Activated T-helper 2 cell treated with anti-CD3 and anti-CD28 coated beads, Interferon-gamma antibody, Interleukin-2, Interleukin-4, amounts not matched to agents 10 μg/mL and 5 μg/mL and 100 μg/mL, durations not matched to agents 14 hours and 24 hours and 36 hours (primary cell): ENCODE measurements around the gene CACNA1G. TPM values are rescaled to one million over a fixed set of nuclear protein-coding genes. Genes with fewer than 3 reads are reported as not detected.

Experiments used
- DNase-seq: peaks from one replicate; pipeline ENCODE4 v3.0.0; 2021; ENCODE audit warnings: low spot score
- H3K27ac Mint-ChIP-seq: one replicate; pipeline ENCODE4 v1.8.0; 2021; ENCODE audit warnings: mixed read lengths
- H3K27me3 Mint-ChIP-seq: one replicate; pipeline ENCODE4 v1.8.0; 2021; ENCODE audit warnings: low read depth, mixed read lengths
- H3K36me3 Mint-ChIP-seq: one replicate; pipeline ENCODE4 v1.8.0; 2021; ENCODE audit warnings: low read depth, mixed read lengths
- H3K4me1 Mint-ChIP-seq: one replicate; pipeline ENCODE4 v1.8.0; 2021; ENCODE audit warnings: low read depth, mixed read lengths
- H3K4me3 Mint-ChIP-seq: one replicate; pipeline ENCODE4 v1.8.0; 2021; ENCODE audit warnings: low read depth, mild to moderate bottlenecking, moderate library complexity, mixed read lengths
- H3K9me3 Mint-ChIP-seq: one replicate; pipeline ENCODE4 v1.8.0; 2021; ENCODE audit warnings: mixed read lengths
- intact Hi-C: fragments of 100-400 bp; cut with micrococcal nuclease; formaldehyde crosslinking; loops from one replicate; pipeline ENCODE4 v1.15.1; 2023
- total RNA-seq: library from RNA; stranded (reverse); gene quantifications from 2 replicates; pipeline ENCODE4 v1.2.3, GENCODE V29; 2022

Gene CACNA1G
- total RNA-seq, 1 donor from 2014 or later = not detected

DNA sequence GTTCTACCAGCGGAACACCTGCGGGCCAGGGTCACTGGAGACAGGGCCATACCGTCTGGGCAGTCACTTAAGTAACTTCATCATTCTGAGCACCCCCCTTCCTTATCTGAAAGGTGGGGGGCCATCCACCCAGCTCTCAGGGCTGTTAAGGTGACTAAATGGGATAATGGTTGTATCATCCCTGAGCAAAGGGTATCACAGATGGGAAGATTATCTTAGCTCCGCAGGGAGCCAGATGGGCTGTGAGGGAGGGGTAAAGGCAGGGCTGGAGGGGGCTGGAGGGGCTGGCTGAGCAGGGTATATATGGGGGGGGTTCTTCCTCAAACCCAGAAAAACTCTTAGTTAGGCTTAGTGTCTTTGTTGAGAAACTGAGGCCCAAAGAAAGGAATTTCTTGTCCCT is 2.9 kb upstream of the CACNA1G start:
- H3K27ac Mint-ChIP-seq = no peak overlapping the region
- H3K9me3 Mint-ChIP-seq = no peaks in the 10 kb centered on the region
- no peaks in the 10 kb centered on the region for H3K36me3 Mint-ChIP-seq
- intact Hi-C loops = no loop called here
- H3K27me3 Mint-ChIP-seq = peaks cover 27% of the 10 kb centered on the region
- no peak overlapping the region for H3K4me3 Mint-ChIP-seq
- H3K4me1 Mint-ChIP-seq = peaks cover 11% of the 10 kb centered on the region
- DNase-seq = no peak

DNA sequence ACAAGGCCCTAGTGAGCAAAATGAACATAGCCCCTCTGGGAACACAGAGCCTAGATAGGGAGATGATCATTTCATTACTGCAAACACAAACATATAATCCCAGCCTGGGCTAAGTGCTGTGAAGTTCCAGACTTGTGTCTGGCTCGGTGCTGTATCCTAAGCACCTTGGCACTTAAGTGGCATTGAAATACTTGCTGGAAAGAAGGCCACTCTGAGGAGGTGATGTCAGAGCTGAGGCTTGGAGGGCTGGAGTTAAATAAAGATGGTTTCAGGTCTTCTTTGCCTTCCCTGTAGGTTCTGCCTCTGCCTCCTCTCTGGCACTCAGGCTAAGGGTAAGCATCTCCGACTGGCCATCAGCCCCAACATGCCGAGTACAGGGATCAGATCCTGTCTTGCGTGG is 2.4 kb upstream of the CACNA1G start:
- H3K4me3 Mint-ChIP-seq = no peak overlapping the region
- no peak overlapping the region for H3K27ac Mint-ChIP-seq
- H3K9me3 Mint-ChIP-seq = no peaks in the 10 kb centered on the region
- no peaks in the 10 kb centered on the region for H3K36me3 Mint-ChIP-seq
- no peak for DNase-seq
- peaks cover 30% of the 10 kb centered on the region for H3K27me3 Mint-ChIP-seq
- intact Hi-C loops = no loop called here
- H3K4me1 Mint-ChIP-seq = peaks cover 11% of the 10 kb centered on the region

DNA sequence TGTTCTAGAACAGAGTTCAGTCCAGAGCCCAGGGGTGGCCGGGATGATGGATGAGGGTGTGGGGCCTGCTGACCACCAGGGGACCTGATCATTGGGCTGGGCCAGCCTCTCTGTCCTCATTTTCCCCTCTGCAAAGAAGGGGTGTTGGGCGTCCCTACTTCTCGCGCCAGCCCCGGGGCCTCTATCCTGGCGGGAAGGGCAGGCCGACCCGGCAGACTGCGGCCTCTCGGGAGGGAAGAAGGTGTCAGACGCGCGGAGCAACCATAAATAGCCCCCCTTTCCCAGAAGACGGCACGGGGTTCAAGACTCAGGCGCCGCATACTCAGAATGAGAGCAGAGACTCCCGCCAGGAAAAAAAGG is 2.0 kb upstream of the CACNA1G start:
- Mint-ChIP-seq H3K4me3 (peak overlapping the region; percentile 5), H3K27ac (no peak overlapping the region), H3K27me3 (peaks cover 35% of the 10 kb centered on the region), H3K9me3 (no peaks in the 10 kb centered on the region), H3K36me3 (no peaks in the 10 kb centered on the region), H3K4me1 (peaks cover 11% of the 10 kb centered on the region)
- no peak for DNase-seq
- intact Hi-C loops = no loop called here

DNA sequence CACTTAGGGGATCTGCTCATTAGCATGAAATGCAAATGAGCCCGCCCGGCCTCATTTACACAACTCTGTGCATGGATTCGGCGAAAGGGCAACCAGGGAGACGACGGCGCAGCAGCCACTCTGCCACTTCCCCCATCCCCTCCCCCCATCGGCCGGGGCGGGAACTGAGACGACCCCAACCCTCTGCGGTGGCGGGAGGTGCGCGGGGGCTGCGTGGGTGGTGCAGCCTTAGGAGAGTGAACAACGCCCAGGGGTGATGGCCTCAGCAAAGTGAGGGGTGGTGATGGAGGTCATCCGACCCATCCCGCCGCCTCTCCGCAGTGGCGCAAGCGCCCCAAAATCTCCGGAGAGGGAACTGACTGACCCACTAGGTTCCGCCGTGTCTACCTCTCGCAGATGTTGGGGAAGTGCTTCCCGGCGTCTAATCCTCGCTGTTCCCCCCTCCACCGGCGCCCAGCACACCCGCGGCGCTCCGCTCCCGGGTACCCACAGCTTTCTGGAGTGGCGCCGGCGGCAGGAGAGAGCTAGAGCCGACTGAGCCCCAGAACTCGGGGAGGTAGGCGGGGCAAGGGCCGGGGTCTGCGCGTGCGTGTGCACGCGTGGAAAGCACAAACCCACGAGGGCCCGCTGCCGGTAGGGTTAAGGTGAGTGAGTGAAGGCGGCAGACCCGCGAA is 1.4 kb upstream of the CACNA1G start:
- H3K27me3 Mint-ChIP-seq = peaks cover 39% of the 10 kb centered on the region
- no peak for DNase-seq
- H3K36me3 Mint-ChIP-seq = no peaks in the 10 kb centered on the region
- intact Hi-C loops = no loop called here
- no peaks in the 10 kb centered on the region for H3K9me3 Mint-ChIP-seq
- H3K27ac Mint-ChIP-seq = no peak overlapping the region
- peaks cover 11% of the 10 kb centered on the region for H3K4me1 Mint-ChIP-seq
- H3K4me3 Mint-ChIP-seq = peak overlapping the region; percentile 33

DNA sequence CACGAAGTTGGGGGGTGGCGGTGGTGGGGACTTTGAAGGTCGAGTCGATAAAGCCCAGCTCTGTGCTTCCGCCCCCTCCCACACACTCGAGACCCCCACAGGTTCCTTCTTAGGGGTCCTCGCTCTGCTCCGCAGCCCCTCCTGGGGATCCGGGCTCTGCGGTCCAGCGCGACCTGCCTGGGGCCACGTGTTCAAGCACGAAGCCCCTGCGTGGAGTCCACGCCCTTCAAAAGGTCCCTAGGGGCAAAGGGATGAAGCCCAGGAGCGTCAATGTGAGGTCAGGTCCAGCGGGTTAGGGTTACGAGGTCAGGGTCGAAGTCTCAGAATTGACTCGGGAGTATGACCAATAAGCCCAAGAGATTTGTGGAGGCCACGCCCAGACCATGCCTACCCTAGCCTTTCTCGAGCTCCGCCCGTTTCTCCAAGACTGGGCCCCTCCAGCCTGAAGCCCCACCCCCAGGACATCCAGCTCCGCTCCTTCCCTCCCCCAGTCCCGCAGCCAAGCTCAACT is 786 bp upstream of the CACNA1G start:
- no peaks in the 10 kb centered on the region for H3K9me3 Mint-ChIP-seq
- peaks cover 45% of the 10 kb centered on the region for H3K27me3 Mint-ChIP-seq

DNA sequence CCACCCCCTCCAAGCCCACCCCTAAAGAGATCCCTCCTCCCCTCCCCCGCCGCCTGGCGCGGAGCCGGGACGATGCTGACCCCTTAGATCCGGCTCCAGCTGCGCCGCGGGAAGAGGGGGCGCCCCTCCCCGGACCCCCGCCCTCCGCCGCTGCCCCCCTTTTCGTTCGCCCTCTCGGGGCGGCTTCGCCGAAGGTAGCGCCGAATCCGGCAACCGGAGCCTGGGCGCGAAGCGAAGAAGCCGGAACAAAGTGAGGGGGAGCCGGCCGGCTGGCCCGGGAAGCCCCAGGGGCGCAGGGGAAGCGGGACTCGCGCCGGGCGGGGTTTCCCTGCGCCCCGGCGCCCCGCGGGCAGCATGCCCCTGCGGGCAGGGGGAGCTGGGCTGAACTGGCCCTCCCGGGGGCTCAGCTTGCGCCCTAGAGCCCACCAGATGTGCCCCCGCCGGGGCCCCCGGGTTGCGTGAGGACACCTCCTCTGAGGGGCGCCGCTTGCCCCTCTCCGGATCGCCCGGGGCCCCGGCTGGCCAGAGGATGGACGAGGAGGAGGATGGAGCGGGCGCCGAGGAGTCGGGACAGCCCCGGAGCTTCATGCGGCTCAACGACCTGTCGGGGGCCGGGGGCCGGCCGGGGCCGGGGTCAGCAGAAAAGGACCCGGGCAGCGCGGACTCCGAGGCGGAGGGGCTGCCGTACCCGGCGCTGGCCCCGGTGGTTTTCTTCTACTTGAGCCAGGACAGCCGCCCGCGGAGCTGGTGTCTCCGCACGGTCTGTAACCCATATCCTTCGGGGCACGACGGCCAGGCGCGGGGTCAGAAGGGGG is 623 bp downstream of the CACNA1G start:
- peaks cover 15% of the 10 kb centered on the region for H3K4me1 Mint-ChIP-seq
- intact Hi-C loops = no loop called here
- no peak for DNase-seq

More for the DNA sequence above, 786 bp upstream of the CACNA1G start:
- H3K36me3 Mint-ChIP-seq = no peaks in the 10 kb centered on the region
- peaks cover 11% of the 10 kb centered on the region for H3K4me1 Mint-ChIP-seq
- H3K4me3 Mint-ChIP-seq = peak overlapping the region; percentile 70
- H3K27ac Mint-ChIP-seq = no peak overlapping the region
- intact Hi-C loops = no loop called here
- DNase-seq = no peak

DNA sequence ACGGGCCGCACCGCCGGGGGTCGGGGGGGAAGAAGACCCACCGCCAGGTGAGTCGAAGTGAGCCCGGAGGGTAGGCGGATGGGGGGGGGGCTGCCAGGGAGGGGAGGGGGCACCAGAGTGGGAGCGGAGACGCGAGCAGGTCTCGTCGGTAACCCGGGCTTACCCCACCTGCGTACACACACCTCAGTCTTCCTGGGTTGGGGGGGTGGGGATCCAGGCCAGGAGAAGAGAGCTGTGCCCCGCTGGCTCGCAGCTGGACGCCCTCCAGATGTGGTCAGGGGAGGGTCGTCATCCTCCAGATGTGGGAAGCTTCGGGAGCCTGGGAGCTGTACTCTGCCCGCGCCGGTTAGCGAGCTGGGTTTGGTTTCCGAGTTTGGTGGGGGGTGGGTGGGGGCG is 1.2 kb downstream of the CACNA1G start:
- H3K36me3 Mint-ChIP-seq = no peaks in the 10 kb centered on the region
- peaks cover 15% of the 10 kb centered on the region for H3K4me1 Mint-ChIP-seq
- no peak overlapping the region for H3K27ac Mint-ChIP-seq
- intact Hi-C loops = no loop called here
- no peak for DNase-seq
- peaks cover 62% of the 10 kb centered on the region for H3K27me3 Mint-ChIP-seq
- H3K9me3 Mint-ChIP-seq = no peaks in the 10 kb centered on the region
- no peak overlapping the region for H3K4me3 Mint-ChIP-seq

More for the DNA sequence above, 623 bp downstream of the CACNA1G start:
- Mint-ChIP-seq H3K36me3 (no peaks in the 10 kb centered on the region), H3K9me3 (no peaks in the 10 kb centered on the region), H3K4me3 (no peak overlapping the region), H3K27ac (no peak overlapping the region), H3K27me3 (peaks cover 56% of the 10 kb centered on the region)

DNA sequence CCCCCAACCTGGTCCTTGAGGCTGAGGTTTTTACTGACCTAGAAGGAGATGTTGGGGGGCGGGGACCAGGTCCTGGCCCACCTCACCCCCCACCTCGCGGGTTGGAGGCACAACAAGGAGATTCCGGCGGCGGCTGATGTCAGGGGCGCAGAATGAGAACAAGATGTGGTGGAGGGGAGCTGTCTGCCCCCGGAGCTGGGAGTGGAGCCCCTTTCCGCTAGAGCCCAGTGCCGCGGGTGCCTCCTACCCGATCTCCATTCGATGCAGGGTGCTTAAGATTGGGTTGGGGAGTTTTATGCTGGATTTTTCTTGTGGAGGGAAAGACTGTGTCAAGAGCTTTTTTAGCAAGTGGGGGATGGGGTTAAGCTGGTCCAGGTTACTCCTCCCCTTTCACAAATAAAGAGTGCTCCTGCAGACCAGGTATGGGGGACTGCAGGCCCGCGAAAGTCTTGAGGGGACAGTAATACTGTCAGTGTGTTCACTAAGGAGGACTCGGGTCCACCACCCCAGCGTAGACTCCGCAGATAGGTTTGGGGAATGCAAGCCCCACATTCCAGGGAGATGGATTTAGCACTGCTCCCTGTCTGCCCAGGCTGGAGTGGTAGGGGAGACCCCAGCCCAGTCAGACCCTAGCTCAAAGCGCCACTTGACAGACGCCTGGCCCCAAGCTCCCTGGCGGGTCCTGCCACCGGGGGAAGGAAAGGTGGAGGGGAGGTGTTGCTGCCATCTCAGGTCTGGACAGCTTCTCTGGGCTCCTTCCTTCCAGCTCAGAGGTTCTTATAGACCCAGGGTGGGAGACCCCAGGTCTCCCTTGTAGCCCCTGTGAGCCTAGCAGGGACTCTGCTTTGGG is 2.0 kb downstream of the CACNA1G start:
- Mint-ChIP-seq H3K36me3 (no peaks in the 10 kb centered on the region), H3K27me3 (peaks cover 67% of the 10 kb centered on the region), H3K9me3 (no peaks in the 10 kb centered on the region), H3K27ac (no peak overlapping the region), H3K4me3 (peak overlapping the region; percentile 26), H3K4me1 (peaks cover 15% of the 10 kb centered on the region)
- intact Hi-C loops = no loop called here
- no peak for DNase-seq

DNA sequence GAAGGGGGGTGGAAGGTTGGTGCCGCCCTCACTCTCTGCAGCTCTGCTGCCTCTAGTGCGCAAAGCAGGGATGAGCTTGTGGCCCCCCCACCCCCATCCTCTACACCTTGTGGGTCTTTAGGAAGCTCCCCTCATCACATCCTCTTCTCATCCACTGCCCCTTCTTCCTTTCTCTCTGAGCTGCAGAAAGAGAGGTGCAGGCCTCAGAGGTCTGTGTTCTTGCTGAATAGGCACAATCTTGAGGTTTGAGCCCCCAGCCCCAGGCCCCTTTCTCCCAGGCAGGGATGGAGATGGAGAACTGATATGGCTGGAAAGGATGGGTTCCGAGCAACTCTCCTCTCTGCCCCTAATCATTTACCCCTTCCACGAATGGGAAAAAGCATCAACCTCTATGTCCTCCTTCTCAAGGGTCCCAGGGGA is 2.6 kb downstream of the CACNA1G start:
- Mint-ChIP-seq H3K9me3 (no peaks in the 10 kb centered on the region), H3K36me3 (no peaks in the 10 kb centered on the region), H3K27ac (no peak overlapping the region), H3K27me3 (peaks cover 66% of the 10 kb centered on the region), H3K4me1 (peaks cover 15% of the 10 kb centered on the region), H3K4me3 (no peak overlapping the region)
- intact Hi-C loops = no loop called here
- no peak for DNase-seq

DNA sequence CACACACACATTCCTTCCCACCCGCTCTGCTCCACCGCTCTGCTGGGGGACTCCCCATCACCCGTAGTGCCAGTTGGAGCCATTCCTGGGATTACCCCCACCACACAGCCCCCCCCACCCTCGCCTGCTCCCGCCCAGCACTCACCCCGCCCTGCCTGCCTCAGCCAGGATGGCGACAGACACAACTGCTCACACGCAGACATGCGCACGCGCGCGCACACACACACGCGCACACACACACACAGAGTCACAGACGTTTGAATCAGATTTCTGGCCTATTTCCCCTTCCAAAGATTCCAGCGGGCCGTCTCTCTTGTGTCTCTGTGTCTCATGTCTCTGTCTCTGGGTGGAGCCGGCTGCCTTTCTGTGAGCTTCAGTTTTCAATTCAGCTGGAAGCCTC is 4.4 kb downstream of the CACNA1G start:
- no peaks in the 10 kb centered on the region for H3K9me3 Mint-ChIP-seq
- no peak overlapping the region for H3K4me3 Mint-ChIP-seq
- no peak overlapping the region for H3K27ac Mint-ChIP-seq
- no peaks in the 10 kb centered on the region for H3K36me3 Mint-ChIP-seq
- H3K4me1 Mint-ChIP-seq = peaks cover 11% of the 10 kb centered on the region
- intact Hi-C loops = no loop called here
- peaks cover 53% of the 10 kb centered on the region for H3K27me3 Mint-ChIP-seq
- DNase-seq = no peak

DNA sequence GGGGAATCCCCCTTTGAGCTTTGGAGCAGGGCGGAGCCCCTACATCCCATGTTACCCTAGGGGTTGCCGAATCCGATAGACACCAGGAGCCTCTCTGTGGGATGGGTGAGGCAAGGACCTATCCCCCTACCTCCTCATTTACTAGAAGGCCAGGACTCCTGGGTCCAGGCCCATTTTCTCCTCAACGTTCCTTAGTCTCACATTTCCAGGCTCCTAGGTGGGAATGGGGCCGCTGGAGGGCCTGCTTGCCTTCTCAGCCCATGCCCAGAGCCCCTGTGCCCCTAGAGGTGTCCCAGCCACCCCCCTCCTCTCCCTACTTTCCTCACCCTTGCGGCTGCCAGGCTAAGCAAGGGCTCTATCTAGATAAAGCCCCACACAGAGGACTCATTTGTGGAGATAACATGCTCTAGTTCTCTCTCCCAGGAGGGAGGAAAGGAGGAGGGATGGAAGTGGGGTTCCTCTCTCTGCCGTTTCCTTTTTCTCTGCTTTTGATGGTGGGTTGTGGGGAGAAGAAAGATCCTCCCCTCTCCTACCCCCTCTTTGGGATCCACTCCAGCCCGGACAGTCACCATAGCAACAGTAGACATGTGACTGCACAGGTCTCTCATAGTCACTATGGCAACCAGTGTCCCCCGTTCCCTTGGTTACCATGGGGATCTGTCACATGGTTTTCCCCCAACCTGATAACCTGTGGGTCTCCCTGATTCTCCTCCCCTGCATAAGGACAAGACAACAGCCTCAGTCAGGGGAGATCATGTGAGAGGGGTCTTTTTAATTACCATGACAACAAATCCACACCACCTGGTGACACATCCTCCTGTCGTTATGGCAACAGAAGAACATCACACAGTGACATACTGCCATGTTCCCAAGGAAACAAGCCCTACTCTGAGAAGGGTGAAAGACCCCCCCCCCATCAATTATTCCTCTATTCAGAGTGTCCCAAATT is 5.2 kb downstream of the CACNA1G start:
- no peak overlapping the region for H3K27ac Mint-ChIP-seq
- intact Hi-C loops = no loop called here

DNA sequence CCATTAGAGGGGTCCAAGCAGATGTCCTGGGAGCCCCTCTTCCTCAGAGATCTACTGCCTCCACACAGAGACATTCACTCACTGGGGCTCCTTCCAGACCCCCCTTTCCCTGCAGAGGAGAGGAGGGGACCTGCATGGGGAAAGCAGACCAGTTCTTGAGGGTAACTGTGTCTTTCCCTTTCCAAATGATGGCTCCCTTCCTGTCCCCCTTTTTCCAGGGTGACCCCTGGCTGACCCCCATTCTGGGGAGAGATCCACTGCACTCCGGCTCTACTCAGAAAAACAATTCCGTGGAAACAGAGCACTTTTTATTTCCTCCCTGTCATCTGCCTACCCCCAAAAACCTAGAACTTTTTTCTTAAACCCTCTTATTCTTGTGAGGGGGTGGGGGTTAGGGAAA is 6.4 kb downstream of the CACNA1G start:
- intact Hi-C loops = no loop called here
- peaks cover 52% of the 10 kb centered on the region for H3K27me3 Mint-ChIP-seq
- no peak for DNase-seq
- peaks cover 8% of the 10 kb centered on the region for H3K4me1 Mint-ChIP-seq
- H3K36me3 Mint-ChIP-seq = no peaks in the 10 kb centered on the region
- no peak overlapping the region for H3K4me3 Mint-ChIP-seq
- no peak overlapping the region for H3K27ac Mint-ChIP-seq
- H3K9me3 Mint-ChIP-seq = no peaks in the 10 kb centered on the region

More for the DNA sequence above, 5.2 kb downstream of the CACNA1G start:
- Mint-ChIP-seq H3K36me3 (no peaks in the 10 kb centered on the region), H3K4me1 (peaks cover 8% of the 10 kb centered on the region), H3K4me3 (no peak overlapping the region), H3K27me3 (peaks cover 50% of the 10 kb centered on the region), H3K9me3 (no peaks in the 10 kb centered on the region)
- DNase-seq = no peak
